Fibroblast of skin of abdomen (primary cell): Measurements from ENCODE around the gene ARMC10.
A peak's percentile ranks its signal among the peaks of the same experiment; 100 is the strongest.
"Not testable (repeated sequence)": the region's sequence is repeated elsewhere in the genome, so short reads cannot be mapped to it uniquely, and the experiment has no call there.

Experiments
- DNase-seq: peaks from one replicate; pipeline ENCODE4 v3.0.0-alpha.2; 2013

The ARMC10 gene

GRCh38 chr7:103124429-103124979 lies 49.6 kb downstream of the ARMC10 start:
- no peak for DNase-seq

- DNase-seq, result no peak
These were observed 52.1 kb downstream of the ARMC10 start for GRCh38 chr7:103127006-103127405.

GRCh38 chr7:103129702-103130549 lies 55.0 kb downstream of the ARMC10 start:
- no peak for DNase-seq

- DNase-seq, result no peak
These were observed 56.1 kb downstream of the ARMC10 start for GRCh38 chr7:103130901-103131624.

- no peak for DNase-seq
These were observed 58.2 kb downstream of the ARMC10 start for GRCh38 chr7:103132995-103133688.

- DNase-seq, result peak; percentile 26
These were observed 60.1 kb downstream of the ARMC10 start for GRCh38 chr7:103134836-103135554.

- no peak for DNase-seq
These were observed 65.1 kb downstream of the ARMC10 start for GRCh38 chr7:103140061-103140460.

GRCh38 chr7:103140685-103141084 lies 65.7 kb downstream of the ARMC10 start:
- no peak for DNase-seq

GRCh38 chr7:103141753-103142404 lies 66.9 kb downstream of the ARMC10 start:
- DNase-seq, result no peak

GRCh38 chr7:103142494-103142893 lies 67.6 kb downstream of the ARMC10 start:
- DNase-seq, result no peak

- no peak for DNase-seq
These were observed 68.9 kb downstream of the ARMC10 start for GRCh38 chr7:103143868-103144267.

GRCh38 chr7:103144754-103145153 lies 69.8 kb downstream of the ARMC10 start:
- not testable (repeated sequence) for DNase-seq

GRCh38 chr7:103148131-103148993 lies 73.4 kb downstream of the ARMC10 start:
- DNase-seq, result no peak
